ENCODE measurements around the gene C5. TPM values are rescaled to one million over a fixed set of nuclear protein-coding genes. Genes with fewer than 3 reads are reported as not detected.

Gene C5
- total RNA-seq, 1 donor from 2014 or later: 0.83 TPM

DNA sequence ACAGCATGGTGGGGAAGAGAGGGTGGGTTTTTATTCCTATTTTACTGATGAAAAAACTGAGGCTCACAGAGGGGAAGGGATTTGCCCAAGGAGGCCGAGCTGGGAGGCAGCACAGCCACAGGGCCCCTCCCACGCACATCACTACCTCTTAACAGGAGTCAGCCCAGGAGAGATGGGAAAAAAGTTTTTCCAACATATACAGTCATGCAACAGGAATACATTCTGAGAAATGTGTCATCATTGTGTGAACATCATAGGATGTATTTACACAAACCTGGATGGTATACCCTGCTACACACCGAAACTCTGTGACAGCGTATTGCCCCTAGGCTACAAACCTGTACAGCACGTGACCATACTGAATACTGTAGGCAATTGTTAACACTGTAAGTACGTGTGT is 135.1 kb downstream of the C5 start:
- intact Hi-C loops (cut with micrococcal nuclease): no loop called here

DNA sequence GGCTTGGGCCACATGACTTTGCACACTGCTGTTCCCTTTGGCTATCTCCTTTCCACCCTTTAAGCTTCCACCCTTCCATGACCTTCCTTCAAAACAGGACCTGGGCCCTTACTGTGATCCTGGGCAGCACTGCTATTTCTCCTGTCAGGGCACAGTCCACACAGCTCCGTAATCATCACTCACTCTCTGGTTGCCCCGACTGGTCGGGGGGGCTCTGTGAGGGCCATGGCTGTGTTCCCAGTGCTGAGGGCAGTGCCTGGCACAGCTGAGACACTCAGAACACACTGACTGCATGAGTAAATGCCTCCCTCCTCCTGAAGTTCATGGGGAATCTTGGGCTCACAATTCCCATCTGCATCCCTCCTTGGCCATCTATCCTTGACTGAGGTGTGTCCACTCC is 135.7 kb downstream of the C5 start:
- intact Hi-C loops (cut with micrococcal nuclease): no loop called here

- intact Hi-C loops (cut with micrococcal nuclease): no loop called here
These were observed 136.3 kb downstream of the C5 start for GRCh38 chr9:120913647-120914264.

DNA sequence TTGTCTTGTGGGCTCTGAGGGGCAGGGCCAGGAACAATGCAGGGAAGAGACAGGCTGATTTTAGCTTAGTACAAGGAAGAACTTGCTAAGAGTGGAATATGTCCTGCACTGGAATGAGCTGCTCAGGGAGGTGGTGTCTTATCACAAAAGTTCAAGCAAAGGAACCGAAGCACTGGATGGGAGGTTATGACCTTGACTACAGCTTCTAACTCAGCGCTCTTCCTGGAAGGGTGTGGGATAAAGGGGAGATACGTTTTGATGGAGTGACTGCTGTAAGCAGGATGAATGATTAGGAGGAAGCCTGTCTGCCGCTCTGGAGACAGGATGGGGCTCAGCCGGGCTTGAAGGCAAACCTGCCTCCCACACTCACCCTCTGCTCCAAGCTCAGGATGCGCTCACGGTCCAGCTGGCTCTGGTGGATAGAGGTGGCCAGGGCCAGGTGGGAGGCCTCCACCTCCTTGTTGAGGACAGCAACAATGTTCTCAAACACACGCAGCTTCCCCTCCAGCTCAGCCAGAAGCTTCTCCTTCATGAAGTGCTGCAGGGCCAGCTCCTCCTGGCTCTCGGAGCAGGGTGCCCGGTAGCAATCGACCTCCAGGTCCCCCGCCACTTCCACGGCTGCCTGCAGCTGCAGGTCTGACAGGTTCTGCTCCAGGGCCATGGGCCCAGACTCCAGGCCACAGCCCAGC is 137.0 kb downstream of the C5 start:
- intact Hi-C loops (cut with micrococcal nuclease): no loop called here

GRCh38 chr9:120911295-120911837 is 138.7 kb downstream of the C5 start:
- intact Hi-C loops (cut with micrococcal nuclease): loop anchor here (2.0 kb wide), 1 partner anchor 13 kb away; no protein-coding TSS in a partner anchor

DNA sequence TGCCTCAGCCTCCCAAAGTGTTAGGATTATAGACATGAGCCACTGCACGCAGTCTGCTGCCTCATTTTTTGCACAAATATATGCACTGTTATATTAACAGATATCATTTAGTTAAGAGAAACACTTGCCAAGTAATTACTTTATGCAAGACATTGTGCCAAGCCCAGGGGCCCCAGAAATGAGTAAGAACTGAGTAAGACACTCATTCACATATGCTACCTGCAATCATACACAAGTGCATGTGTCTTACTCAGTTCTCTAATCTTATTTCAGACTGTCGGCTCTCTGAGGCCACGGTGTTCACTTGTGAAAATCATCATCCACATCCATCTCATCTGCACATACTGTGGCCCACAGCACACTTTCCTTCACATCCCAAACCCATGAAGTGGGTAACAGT is 139.4 kb downstream of the C5 start:
- intact Hi-C loops (cut with micrococcal nuclease): loop anchor here (2.0 kb wide), 1 partner anchor 14 kb away; no protein-coding TSS in a partner anchor

DNA sequence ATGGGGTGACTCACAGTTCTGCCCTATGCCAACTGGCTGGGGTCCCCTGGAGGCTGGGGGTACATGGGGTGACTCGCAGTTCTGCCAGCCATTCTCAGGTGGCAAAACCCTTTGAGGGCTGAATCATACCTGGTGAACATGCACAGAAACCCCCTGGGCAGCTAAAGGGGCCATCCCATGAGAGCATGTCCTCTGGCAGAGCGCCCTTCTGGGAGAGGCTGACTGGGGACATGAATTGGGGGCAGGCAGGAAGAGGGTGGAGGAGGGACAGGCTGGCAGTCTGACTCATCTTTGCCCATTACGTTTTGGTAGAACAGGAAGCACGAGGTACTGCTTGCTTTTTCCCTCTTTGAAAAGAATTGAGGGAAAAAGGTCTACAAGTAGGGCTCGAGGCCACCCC is 140.2 kb downstream of the C5 start:
- intact Hi-C loops (cut with micrococcal nuclease): loop anchor here (2.0 kb wide), 1 partner anchor 15 kb away; no protein-coding TSS in a partner anchor

DNA sequence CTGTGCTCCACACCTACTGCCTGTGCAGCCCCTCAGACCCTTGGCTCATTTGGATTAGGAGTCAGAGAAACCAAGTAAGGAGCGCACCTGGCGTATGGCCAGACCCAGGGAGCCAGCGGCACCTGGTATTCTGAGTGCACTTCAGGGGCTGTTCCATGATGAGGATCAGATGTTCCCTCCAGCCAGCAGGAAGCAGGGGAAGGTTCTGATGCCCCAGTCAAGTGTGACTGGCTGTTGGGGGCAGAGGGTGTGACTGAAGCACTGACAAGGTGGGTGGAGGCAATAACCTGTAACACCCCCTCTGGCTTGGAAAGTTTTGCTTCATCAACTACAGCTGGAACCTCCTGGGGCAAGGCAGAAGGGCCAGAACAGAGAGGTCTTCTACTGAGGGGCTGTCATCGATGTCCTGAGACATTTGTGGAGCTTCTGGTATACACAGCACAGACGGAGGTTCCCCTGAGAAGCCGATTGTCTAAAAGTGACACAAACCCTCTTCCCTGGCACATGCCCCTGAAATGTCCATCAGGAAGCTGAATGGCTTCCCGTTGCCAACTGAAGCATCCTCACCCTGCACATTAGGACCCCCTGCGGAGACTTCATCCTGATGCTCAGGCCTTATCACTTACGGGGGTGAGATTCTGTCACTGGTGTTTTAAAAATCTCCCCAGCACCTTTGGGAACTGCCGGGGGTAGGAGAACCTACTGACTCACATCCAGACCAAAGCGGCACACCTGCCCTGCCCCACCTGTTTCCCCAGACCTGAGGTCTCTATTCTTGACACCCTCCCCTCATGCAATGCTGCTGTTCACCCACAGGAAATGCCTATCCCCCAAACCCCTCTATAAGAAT is 144.5 kb downstream of the C5 start:
- intact Hi-C loops (cut with micrococcal nuclease): loop anchor here (2.0 kb wide), 1 partner anchor 21 kb away; the partner anchor contains the start of gene TRAF1

GRCh38 chr9:120904978-120905301 is 145.1 kb downstream of the C5 start:
- intact Hi-C loops (cut with micrococcal nuclease): loop anchor here (1.0 to 2.0 kb wide), 3 partner anchors 11 to 22 kb away; partner anchors contain the start of gene TRAF1

- intact Hi-C loops (cut with micrococcal nuclease): loop anchor here (1.0 to 2.0 kb wide), 3 partner anchors 12 to 22 kb away; partner anchors contain the start of gene TRAF1
These were observed 145.8 kb downstream of the C5 start for GRCh38 chr9:120904061-120904977.

DNA sequence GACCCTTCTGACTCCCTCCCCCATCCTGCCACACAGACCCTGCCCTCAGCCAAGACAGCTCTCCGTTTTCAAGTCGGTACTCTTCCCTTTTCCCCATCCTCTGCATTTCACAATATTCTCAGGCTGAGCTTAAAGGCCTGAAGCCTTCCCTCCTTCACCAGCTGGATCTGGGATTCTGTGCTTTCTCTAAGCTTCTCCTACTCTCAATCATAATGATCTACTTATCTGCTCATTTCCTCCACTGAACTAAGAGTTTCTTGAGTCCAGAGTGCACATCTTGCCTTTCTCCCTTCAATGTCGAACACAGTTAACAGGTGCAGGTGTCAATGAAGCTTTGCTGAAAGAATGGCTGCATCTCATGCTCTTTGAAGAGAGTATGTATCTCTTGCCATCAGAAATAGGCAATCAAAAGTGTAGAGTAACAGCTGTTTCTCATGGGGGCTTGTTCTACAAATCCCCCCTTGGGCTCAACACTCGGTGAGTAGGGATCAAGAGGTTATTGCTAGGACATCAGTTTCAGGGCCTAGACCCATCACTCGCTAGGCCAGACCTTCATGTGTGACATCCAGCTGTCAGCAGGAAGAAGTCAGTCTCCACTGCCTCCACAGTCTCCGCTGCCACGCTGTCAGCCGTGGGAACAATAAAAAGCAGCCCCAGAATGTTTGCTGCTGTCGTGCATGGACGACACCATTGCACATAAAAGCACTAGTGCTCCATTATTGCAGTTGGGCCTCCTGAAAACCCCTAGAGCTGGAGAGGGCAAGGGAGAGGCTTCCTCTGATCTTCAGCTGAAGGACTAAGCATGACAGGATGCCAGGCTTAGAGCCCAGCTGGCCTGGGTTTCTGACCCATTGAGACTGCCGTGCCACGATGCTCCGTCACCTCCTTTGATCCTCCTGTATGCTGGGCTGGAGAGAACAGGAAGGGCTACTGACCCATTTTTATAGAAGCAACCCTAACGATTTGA is 147.2 kb downstream of the C5 start:
- intact Hi-C loops (cut with micrococcal nuclease): no loop called here

Other genes starting within 250 kb of the C5 start
- gene PSMD5, start 207.4 kb downstream of the C5 start, total RNA-seq: 53.3 and 54.0 TPM in 2 replicates
- gene PHF19, start 173.1 kb downstream of the C5 start, total RNA-seq: 207 and 213 TPM in 2 replicates
- gene TRAF1, start 123.5 kb downstream of the C5 start, total RNA-seq: 97.1 and 97.7 TPM in 2 replicates
- gene CNTRL, start 24.7 kb upstream of the C5 start, total RNA-seq: 78.6 and 89.2 TPM in 2 replicates
- gene RAB14, start 151.6 kb upstream of the C5 start, total RNA-seq: 60.5 and 65.1 TPM in 2 replicates
- 2.9 and 4.5 TPM in 2 replicates for gene GSN, start 217.9 kb upstream of the C5 start, total RNA-seq

All from T-helper 1 cell treated with Interleukin-12 subunit alpha and Interleukin-12 subunit beta and Interleukin-4 antibody, amounts not matched to agents 30 ng/mL and 1 ng/mL, for 36 hours (primary cell).